Left renal cortex interstitium (tissue), 4 donors: ENCODE results near the gene ARID4A. TPM values are rescaled to one million over a fixed set of nuclear protein-coding genes. Genes with fewer than 3 reads are reported as not detected.
"Not testable (repeated sequence)": the region's sequence is repeated elsewhere in the genome, so short reads cannot be mapped to it uniquely, and the experiment has no call there.

ENCODE experiments used
- DNase-seq, 4 donors: peaks; one replicate each; pipeline ENCODE4 v3.0.0-alpha.2; 2013; ENCODE audit warnings: low read depth in 4 of 4, low spot score in 2 of 4, missing footprints in 1 of 4
- polyA plus RNA-seq, 4 donors: library from polyadenylated mRNA; unstranded; fragments of 120-200 nt; gene quantifications; one replicate each; pipeline ENCODE4 v1.2.1, GENCODE V29; 2013; ENCODE audit not compliant: insufficient read length in 4 of 4

Gene ARID4A
- polyA plus RNA-seq, 4 donors, result 25.4 to 37.2 (median 32.4) TPM

- no peak for DNase-seq
Observed at GRCh38 chr14:58356268-58356667, 57.9 kb downstream of the ARID4A start.

GRCh38 chr14:58362272-58362671 is 63.9 kb downstream of the ARID4A start:
- not testable (repeated sequence) for DNase-seq

DNA sequence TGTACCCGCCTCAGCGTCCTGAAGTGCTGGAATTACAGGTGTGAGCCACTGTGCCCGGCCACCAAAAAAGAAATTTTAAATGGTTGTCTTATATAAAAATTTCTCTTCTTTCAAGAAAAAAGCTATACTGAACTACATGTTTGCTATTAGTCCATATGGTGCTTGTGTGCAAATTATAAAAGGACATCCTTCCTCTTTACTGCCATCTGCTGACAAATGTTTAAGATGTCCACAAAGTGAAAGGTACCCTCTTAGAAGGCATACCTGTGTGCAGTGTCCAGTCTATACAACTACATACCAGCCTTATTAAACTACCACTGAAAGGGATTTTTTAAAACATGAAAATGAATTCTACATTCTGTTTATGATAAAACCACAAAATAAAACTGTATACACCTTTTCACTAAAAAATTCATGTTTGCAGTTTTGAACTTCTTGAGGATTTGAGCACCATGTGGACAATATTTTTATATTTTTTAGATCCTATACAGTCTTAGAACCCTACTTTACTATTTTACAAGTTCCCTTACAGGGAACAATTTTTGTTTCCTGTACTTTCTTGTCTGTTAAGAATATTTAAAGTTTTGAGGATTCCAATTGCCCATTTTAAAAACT is 64.5 kb downstream of the ARID4A start:
- peak in 1 of 4 donors; percentile 15 for DNase-seq

DNA sequence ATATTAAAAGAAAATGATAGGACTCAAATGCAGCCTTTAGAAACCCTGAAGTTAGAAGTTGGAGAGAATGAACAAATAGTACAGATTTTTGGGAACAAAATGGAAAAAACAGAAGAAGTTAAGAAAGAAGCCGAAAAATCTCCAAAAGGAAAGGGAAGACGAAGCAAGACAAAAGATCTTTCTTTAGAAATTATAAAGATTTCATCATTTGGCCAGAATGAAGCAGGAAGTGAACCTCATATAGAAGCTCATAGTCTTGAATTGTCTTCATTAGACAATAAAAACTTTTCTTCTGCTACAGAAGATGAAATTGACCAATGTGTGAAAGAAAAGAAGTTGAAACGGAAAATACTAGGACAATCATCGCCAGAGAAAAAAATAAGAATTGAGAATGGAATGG is 66.0 kb downstream of the ARID4A start:
- DNase-seq, result no peak

DNA sequence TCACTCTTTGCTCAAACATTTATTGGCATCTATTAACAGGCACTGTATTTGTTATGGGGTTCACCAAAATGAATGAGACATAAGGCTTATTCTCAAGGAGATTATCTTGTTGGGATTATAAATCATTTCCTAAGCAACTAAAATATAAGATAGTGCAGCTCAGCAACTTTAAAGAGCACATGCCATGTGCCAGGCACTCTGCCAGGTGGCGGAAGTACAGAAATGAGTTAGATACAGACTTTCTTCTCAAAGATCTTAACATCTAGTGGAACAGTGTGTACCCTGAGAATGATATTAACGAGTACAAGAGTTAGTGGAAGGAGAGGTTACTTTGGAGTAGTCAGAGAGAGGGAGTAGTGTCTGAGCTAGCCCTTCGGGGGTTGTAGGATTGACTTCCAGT is 68.9 kb downstream of the ARID4A start:
- DNase-seq, result no peak

- DNase-seq, result no peak
Observed at GRCh38 chr14:58368956-58369355, 70.6 kb downstream of the ARID4A start.

GRCh38 chr14:58376791-58377190 is 78.4 kb downstream of the ARID4A start:
- DNase-seq, result no peak

GRCh38 chr14:58390830-58391229 is 92.5 kb downstream of the ARID4A start:
- DNase-seq, result no peak

- no peak for DNase-seq
Observed at GRCh38 chr14:58395562-58395811, 97.1 kb downstream of the ARID4A start.

GRCh38 chr14:58395812-58396788 is 97.7 kb downstream of the ARID4A start, which contains the start of gene TOMM20L:
Gene TOMM20L, plus strand, starts transcription at chr14:58395930. Its CDS starts 28 bp downstream, at chr14:58395958.
- DNase-seq, result peak; percentile 31 to 67 (median 38)

DNA sequence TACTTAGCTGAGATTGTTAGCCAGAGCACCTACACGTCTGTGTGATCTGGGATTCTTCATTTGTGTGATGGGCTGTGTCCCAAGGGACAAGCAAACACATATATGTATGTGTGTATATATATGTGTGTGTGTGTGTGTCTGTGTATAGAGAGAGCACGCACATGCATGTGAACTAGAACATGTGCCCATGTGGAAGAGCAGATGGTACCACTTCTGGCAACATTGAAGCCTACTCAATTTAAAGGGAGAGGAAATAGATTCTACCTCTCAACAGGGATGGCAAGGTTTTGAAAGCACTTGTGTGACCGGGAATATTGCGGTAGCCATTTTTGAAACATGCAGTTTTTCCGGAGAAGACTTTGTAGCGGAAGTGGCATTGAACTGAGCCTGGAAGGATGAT is 98.8 kb downstream of the ARID4A start:
- no peak for DNase-seq

DNA sequence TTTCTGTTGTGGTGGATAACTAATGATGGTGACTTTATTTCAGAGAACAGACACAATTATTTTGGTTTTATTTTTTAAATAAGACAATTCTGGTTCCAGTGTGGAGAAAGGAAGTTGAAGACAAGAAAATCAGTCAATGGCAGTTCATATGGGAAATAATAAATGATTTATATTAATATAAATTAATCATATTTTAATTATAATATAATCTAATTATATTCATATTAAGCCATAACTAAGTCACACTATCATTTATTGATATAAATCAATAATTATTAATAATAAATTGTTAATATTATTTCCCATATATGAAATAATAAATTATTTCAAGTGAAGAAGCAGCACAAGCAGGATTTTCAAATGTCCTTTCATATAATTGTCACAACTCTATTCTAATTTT is 100.1 kb downstream of the ARID4A start:
- no peak for DNase-seq

GRCh38 chr14:58398895-58399294 is 100.5 kb downstream of the ARID4A start:
- DNase-seq, result no peak

GRCh38 chr14:58401587-58401986 is 103.2 kb downstream of the ARID4A start:
- DNase-seq, result no peak

GRCh38 chr14:58408681-58409215 is 110.4 kb downstream of the ARID4A start:
- DNase-seq, result no peak

DNA sequence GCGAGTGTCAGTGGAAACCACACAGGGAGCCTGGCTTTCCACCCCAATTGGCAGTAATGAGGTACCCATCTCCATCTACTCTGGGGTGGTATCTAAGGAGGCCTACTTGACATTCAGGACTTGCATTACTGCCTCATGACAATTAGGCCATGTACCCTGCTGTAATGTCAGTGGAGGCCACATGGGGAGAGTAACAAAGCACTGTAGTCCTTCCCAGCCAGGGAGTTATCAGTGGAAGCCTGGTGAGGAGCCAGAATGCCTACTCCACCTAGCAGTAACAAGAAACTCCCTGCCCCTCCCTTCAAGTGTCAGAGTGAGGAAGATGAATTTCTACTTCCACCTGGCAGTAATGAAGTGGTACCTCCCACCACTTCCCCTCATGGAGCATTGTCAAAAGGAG is 116.5 kb downstream of the ARID4A start:
- no peak for DNase-seq

- DNase-seq, result no peak
Observed at GRCh38 chr14:58415636-58416547, 117.5 kb downstream of the ARID4A start.

GRCh38 chr14:58416934-58417333 is 118.6 kb downstream of the ARID4A start:
- not testable (repeated sequence) for DNase-seq
